Measurements from ENCODE around the gene CD274. TPM values are rescaled to one million over a fixed set of nuclear protein-coding genes. Genes with fewer than 3 reads are reported as not detected.
"Not testable (repeated sequence)": the region's sequence is repeated elsewhere in the genome, so short reads cannot be mapped to it uniquely, and the experiment has no call there.

The CD274 gene
- total RNA-seq, 2 experiments from 2014 or later: 25.0 to 30.1 TPM

- no peak overlapping the region for H3K27ac Mint-ChIP-seq
- H3K9me3 Mint-ChIP-seq (ENCODE audit: low read depth): no peaks in the 10 kb centered on the region
- intact Hi-C loops (cut with DNase I, micrococcal nuclease): no loop called here
- POLR2A ChIA-PET: no interaction called here
- H3K36me3 Mint-ChIP-seq (ENCODE audit: low read depth): no peaks in the 10 kb centered on the region
- DNase-seq (no peak), ATAC-seq (no peak)
- H3K4me3 Mint-ChIP-seq: no peak overlapping the region
- H3K4me1 Mint-ChIP-seq: peaks cover under 1% of the 10 kb centered on the region
- H3K27me3 Mint-ChIP-seq: peaks cover 3% of the 10 kb centered on the region
- CTCF ChIA-PET: interaction anchor here (0.6 to 1.2 kb wide), 2 partner anchors 25 to 538 kb away, joined by 3 read pairs; partner anchors contain the start of gene PDCD1LG2
Observed at GRCh38 chr9:5485378-5486085, 35.2 kb downstream of the CD274 start.

- no peak for ATAC-seq
- DNase-seq: no peak
- H3K36me3 Mint-ChIP-seq (ENCODE audit: low read depth): no peaks in the 10 kb centered on the region
- H3K4me1 Mint-ChIP-seq: no peaks in the 10 kb centered on the region
- H3K27me3 Mint-ChIP-seq: peaks cover 3% of the 10 kb centered on the region
- intact Hi-C loops (cut with DNase I, micrococcal nuclease): no loop called here
- POLR2A ChIA-PET: interaction anchor here (0.6 kb wide), 1 partner anchor 21 kb away, joined by 3 read pairs; no protein-coding TSS in a partner anchor
- no peak overlapping the region for H3K4me3 Mint-ChIP-seq
- CTCF ChIA-PET: interaction anchor here (0.6 kb wide), 1 partner anchor 873 kb away, joined by 3 read pairs; no protein-coding TSS in a partner anchor
- H3K27ac Mint-ChIP-seq: no peak overlapping the region
- no peaks in the 10 kb centered on the region for H3K9me3 Mint-ChIP-seq (ENCODE audit: low read depth)
Observed at GRCh38 chr9:5486988-5487387, 36.6 kb downstream of the CD274 start.

DNA sequence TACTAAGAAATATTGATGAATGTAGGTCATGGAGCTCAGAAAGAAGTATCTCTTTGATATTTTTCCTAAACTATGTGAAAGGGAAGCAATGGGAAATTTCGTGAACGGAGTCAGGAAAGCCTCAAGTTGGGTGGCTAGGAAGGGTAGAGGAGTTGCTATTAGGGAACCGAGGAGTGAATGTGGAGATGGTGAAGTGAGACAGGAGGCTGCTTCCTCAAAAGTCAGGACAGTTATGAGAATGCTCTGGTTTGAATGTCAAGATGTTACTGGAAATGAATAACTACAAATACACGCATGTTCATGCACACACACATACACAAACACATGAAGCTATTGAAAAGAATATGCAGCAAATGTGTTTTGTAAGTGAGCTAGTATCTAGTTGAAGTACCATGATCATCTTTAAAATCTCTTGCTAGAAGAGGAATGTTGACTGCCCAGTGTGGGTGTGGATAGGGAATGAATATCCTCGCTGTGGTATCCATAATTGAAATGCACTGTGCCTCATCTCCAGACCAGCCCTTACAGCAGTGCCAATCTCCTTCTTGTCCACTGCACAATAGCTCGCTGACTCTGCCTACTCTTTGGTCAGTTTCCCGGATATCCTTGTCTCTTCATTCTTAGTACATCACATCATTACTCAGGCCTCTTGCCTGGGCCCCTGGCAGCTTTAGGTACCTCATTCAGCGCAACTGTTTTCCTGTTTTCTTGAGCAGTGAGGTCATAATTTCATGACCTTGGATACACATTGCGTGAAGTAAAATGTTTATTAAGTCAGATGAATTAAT lies 38.1 kb downstream of the CD274 start:
- H3K4me1 Mint-ChIP-seq: peaks cover 6% of the 10 kb centered on the region
- ATAC-seq: no peak
- H3K4me3 Mint-ChIP-seq: no peak overlapping the region
- intact Hi-C loops (cut with DNase I, micrococcal nuclease): no loop called here
- H3K9me3 Mint-ChIP-seq (ENCODE audit: low read depth): no peaks in the 10 kb centered on the region
- no peaks in the 10 kb centered on the region for H3K36me3 Mint-ChIP-seq (ENCODE audit: low read depth)
- CTCF ChIA-PET: interaction anchor here (1.2 kb wide), 1 partner anchor 112 kb away, joined by 3 read pairs; no protein-coding TSS in a partner anchor
- POLR2A ChIA-PET: no interaction called here
- no peak for DNase-seq
- peaks cover 1% of the 10 kb centered on the region for H3K27me3 Mint-ChIP-seq
- H3K27ac Mint-ChIP-seq: no peak overlapping the region

GRCh38 chr9:5489630-5490490 lies 39.5 kb downstream of the CD274 start:
- H3K27ac Mint-ChIP-seq: no peak overlapping the region
- H3K4me3 Mint-ChIP-seq: no peak overlapping the region
- ChIA-PET CTCF (interaction anchor here (0.8 to 1.1 kb wide), 3 partner anchors 9 to 75 kb away, joined by 3 to 4 read pairs (median 3); no protein-coding TSS in a partner anchor), POLR2A (no interaction called here)
- no peak for ATAC-seq
- H3K4me1 Mint-ChIP-seq: peaks cover 19% of the 10 kb centered on the region
- peaks cover 2% of the 10 kb centered on the region for H3K9me3 Mint-ChIP-seq (ENCODE audit: low read depth)
- peaks cover 3% of the 10 kb centered on the region for H3K36me3 Mint-ChIP-seq (ENCODE audit: low read depth)
- no peak for DNase-seq
- no peaks in the 10 kb centered on the region for H3K27me3 Mint-ChIP-seq
- intact Hi-C loops (cut with DNase I, micrococcal nuclease): no loop called here

- Mint-ChIP-seq H3K27me3 (no peaks in the 10 kb centered on the region), H3K4me3 (no peak overlapping the region), H3K9me3 (ENCODE audit: low read depth) (peaks cover 2% of the 10 kb centered on the region), H3K4me1 (peaks cover 19% of the 10 kb centered on the region), H3K27ac (peak overlapping the region; percentile 22), H3K36me3 (ENCODE audit: low read depth) (peaks cover 3% of the 10 kb centered on the region)
- intact Hi-C loops (cut with DNase I, micrococcal nuclease): loop anchor here (1.0 to 2.0 kb wide), 3 partner anchors 17 to 136 kb away; partner anchors contain the start of genes PDCD1LG2 (in 1 of the 2) and RIC1 (in 1 of the 2)
- ATAC-seq (no peak), DNase-seq (no peak)
- ChIA-PET CTCF (interaction anchor here (1.0 to 2.4 kb wide), 6 partner anchors 10 to 97 kb away, joined by 3 to 8 read pairs (median 4); partner anchors contain the start of gene PDCD1LG2), POLR2A (interaction anchor here (0.6 to 1.2 kb wide), 2 partner anchors 34 to 94 kb away, joined by 3 to 7 read pairs; no protein-coding TSS in a partner anchor)
Observed at GRCh38 chr9:5492965-5493678, 42.8 kb downstream of the CD274 start.

- peak; percentile 55 for DNase-seq
- H3K27me3 Mint-ChIP-seq: peaks cover 2% of the 10 kb centered on the region
- peak overlapping the region; percentile 82 for H3K27ac Mint-ChIP-seq
Observed at GRCh38 chr9:5493679-5494511, 43.6 kb downstream of the CD274 start.

DNA sequence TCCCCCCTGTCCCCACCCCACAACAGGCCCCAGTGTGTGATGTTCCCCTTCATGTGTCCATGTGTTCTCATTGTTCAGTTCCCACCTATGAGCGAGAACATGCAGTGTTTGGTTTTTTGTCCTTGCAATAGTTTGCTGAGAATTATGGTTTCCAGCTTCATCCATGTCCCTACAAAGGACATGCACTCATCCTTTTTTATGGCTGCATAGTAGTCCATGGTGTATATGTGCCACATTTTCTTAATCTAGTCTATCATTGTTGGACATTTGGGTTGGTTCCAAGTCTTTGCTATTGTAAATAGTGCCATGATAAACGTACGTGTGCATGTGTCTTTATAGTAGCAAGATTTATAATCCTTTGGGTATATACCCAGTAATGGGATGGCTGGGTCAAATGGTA lies 44.4 kb downstream of the CD274 start:
- POLR2A ChIA-PET, ATAC-seq: not testable (repeated sequence)
- intact Hi-C loops (cut with DNase I, micrococcal nuclease): loop anchor here in 1 of 2 experiments (2.0 kb wide), 1 partner anchor 16 kb away; the partner anchor contains the start of gene PDCD1LG2

More at GRCh38 chr9:5493679-5494511, 43.6 kb downstream of the CD274 start:
- H3K4me3 Mint-ChIP-seq: no peak overlapping the region
- peaks cover 2% of the 10 kb centered on the region for H3K9me3 Mint-ChIP-seq (ENCODE audit: low read depth)
- peak; percentile 87 for ATAC-seq
- peaks cover 19% of the 10 kb centered on the region for H3K4me1 Mint-ChIP-seq
- H3K36me3 Mint-ChIP-seq (ENCODE audit: low read depth): peaks cover 3% of the 10 kb centered on the region
- POLR2A ChIA-PET: interaction anchor here (0.6 to 1.2 kb wide), 2 partner anchors 35 to 44 kb away, joined by 3 read pairs; no protein-coding TSS in a partner anchor
- CTCF ChIA-PET: interaction anchor here (0.5 to 2.4 kb wide), 9 partner anchors 10 to 96 kb away, joined by 3 to 8 read pairs (median 3); partner anchors contain the start of gene PDCD1LG2
- intact Hi-C loops (cut with DNase I, micrococcal nuclease): loop anchor here (1.0 to 2.0 kb wide), 4 partner anchors 16 to 135 kb away; partner anchors contain the start of genes PDCD1LG2 (in 2 of the 2) and RIC1 (in 1 of the 2)

DNA sequence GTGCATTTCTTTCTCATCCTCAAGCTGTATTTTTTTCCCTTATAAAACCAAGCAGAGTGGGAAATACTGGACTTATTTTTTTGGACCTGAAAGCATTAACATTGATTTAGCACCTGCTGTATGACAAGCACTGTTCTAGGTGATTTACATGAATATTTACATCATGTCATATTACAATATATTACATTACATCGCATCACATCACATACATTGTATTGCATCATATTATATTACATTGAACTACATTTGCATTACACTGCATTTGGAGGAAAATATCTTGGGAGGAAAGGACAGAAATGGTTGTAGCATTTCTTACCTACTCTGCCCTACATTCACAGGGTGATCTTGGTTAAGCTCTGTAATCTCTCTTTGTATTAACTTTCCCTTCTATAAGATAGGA lies 48.8 kb downstream of the CD274 start:
- ATAC-seq: no peak
- Mint-ChIP-seq H3K9me3 (ENCODE audit: low read depth) (peaks cover 9% of the 10 kb centered on the region), H3K4me3 (no peak overlapping the region), H3K27ac (no peak overlapping the region), H3K4me1 (peaks cover 6% of the 10 kb centered on the region), H3K36me3 (ENCODE audit: low read depth) (peaks cover 6% of the 10 kb centered on the region), H3K27me3 (peaks cover 2% of the 10 kb centered on the region)
- no peak for DNase-seq
- CTCF ChIA-PET: interaction anchor here (1.3 to 1.4 kb wide), 2 partner anchors 9 to 24 kb away, joined by 4 read pairs; no protein-coding TSS in a partner anchor
- intact Hi-C loops (cut with DNase I, micrococcal nuclease): no loop called here
- POLR2A ChIA-PET: no interaction called here

More for the DNA sequence above, 44.4 kb downstream of the CD274 start:
- not testable (repeated sequence) for H3K36me3 Mint-ChIP-seq (ENCODE audit: low read depth); H3K27ac Mint-ChIP-seq; H3K27me3 Mint-ChIP-seq; H3K9me3 Mint-ChIP-seq (ENCODE audit: low read depth); DNase-seq; H3K4me3 Mint-ChIP-seq
- peaks cover 19% of the 10 kb centered on the region for H3K4me1 Mint-ChIP-seq
- CTCF ChIA-PET: interaction anchor here (1.0 to 1.1 kb wide), 2 partner anchors 14 to 95 kb away, joined by 3 read pairs; no protein-coding TSS in a partner anchor

DNA sequence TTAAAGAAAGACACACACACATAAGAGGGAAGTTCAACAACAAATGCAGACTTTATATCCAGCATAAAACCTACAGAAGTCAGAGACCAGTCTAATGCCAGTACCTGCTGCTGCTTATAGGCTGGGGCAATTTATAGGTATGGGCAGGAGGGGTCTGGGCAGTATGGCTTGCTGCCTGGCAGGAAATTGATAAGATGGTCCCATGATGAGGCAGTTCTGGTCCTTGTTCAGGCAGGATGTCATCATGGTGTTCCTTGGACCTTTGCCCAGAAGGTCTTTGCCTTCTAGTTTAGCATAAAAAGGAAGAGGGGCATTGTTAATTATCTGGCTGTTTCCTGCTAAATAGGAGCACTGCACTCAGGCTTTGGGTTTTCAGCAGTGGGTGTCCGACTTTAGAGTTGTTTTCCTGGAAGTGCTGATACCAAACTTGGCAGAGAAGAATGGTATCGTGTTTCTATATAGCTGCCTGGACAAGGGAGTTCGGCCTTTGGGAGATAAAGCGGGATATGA lies 49.6 kb downstream of the CD274 start:
- intact Hi-C loops (cut with DNase I, micrococcal nuclease): no loop called here
- H3K9me3 Mint-ChIP-seq (ENCODE audit: low read depth): peaks cover 14% of the 10 kb centered on the region
- ATAC-seq (no peak), DNase-seq (no peak)
- H3K4me1 Mint-ChIP-seq: peaks cover 5% of the 10 kb centered on the region
- H3K27ac Mint-ChIP-seq: no peak overlapping the region
- peaks cover 4% of the 10 kb centered on the region for H3K27me3 Mint-ChIP-seq
- ChIA-PET POLR2A (no interaction called here), CTCF (interaction anchor here (1.3 to 1.4 kb wide), 2 partner anchors 10 to 23 kb away, joined by 4 read pairs; no protein-coding TSS in a partner anchor)
- peaks cover 6% of the 10 kb centered on the region for H3K36me3 Mint-ChIP-seq (ENCODE audit: low read depth)
- no peak overlapping the region for H3K4me3 Mint-ChIP-seq
